Keratinocyte (primary cell): ENCODE results near the gene NEK2.

Experiments
- EZH2 ChIP-seq: IDR thresholded peaks from one replicate; pipeline ENCODE4 v1.6.1; 2012; ENCODE audit warnings: inconsistent platforms, mild to moderate bottlenecking, low read length, moderate library complexity
- TF ChIP-seq, protein P1 (sequence below), 3 experiments: IDR thresholded peaks in 1 of 3; conservative IDR thresholded peaks in 1 of 3; optimal IDR thresholded peaks in 1 of 3; 2 replicates in 2 of 3; 3 replicates in 1 of 3; pipeline versions ENCODE3 to v1.5.1; 2011; ENCODE audit warnings: low read length in 3 of 3, mild to moderate bottlenecking in 3 of 3, moderate library complexity in 2 of 3, control low read depth in 1 of 3, inconsistent platforms in 1 of 3; ENCODE audit not compliant: insufficient read depth in 2 of 3; ENCODE audit errors: extremely low read depth in 1 of 3

- TF ChIP-seq, protein P1, sequence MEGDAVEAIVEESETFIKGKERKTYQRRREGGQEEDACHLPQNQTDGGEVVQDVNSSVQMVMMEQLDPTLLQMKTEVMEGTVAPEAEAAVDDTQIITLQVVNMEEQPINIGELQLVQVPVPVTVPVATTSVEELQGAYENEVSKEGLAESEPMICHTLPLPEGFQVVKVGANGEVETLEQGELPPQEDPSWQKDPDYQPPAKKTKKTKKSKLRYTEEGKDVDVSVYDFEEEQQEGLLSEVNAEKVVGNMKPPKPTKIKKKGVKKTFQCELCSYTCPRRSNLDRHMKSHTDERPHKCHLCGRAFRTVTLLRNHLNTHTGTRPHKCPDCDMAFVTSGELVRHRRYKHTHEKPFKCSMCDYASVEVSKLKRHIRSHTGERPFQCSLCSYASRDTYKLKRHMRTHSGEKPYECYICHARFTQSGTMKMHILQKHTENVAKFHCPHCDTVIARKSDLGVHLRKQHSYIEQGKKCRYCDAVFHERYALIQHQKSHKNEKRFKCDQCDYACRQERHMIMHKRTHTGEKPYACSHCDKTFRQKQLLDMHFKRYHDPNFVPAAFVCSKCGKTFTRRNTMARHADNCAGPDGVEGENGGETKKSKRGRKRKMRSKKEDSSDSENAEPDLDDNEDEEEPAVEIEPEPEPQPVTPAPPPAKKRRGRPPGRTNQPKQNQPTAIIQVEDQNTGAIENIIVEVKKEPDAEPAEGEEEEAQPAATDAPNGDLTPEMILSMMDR (optimal IDR thresholded peaks at IDR 0.05 in 1 of 3, IDR thresholded peaks at IDR 0.05 in 1 of 3, conservative IDR thresholded peaks at IDR 0.05 in 1 of 3; ENCODE audit: extremely low read depth in 1 of 3, insufficient read depth in 2 of 3, low read length in 3 of 3), result no peak
- no peak for TF ChIP-seq EZH2
These were observed 10.4 kb upstream of the NEK2 start for GRCh38 chr1:211685823-211686222.
